Neural progenitor cell (in vitro differentiated cells): ENCODE measurements around the gene PUM1. TPM values are rescaled to one million over a fixed set of nuclear protein-coding genes. Genes with fewer than 3 reads are reported as not detected.
"Not testable (repeated sequence)": the region's sequence is repeated elsewhere in the genome, so short reads cannot be mapped to it uniquely, and the experiment has no call there.

ENCODE experiments used
- DNase-seq: peaks from one replicate; pipeline ENCODE4 v3.0.0-alpha.2; 2016; ENCODE audit warnings: low spot score
- H2AFZ ChIP-seq: fragments of 200-600 bp; sonication (generic); replicated peaks from 2 replicates; pipeline ENCODE4 v1.6.1; 2016; ENCODE audit warnings: antibody characterized with exemption
- H3F3A ChIP-seq: fragments of 200-600 bp; sonication (generic); 2 replicates; pipeline ENCODE4 v1.6.1; 2016; ENCODE audit warnings: antibody characterized with exemption, low read depth
- H3K27ac ChIP-seq: fragments of 200-600 bp; sonication (generic); 2 replicates; pipeline ENCODE4 v1.5.1; 2016; ENCODE audit warnings: mild to moderate bottlenecking
- H3K27me3 ChIP-seq: fragments of 200-600 bp; sonication (generic); 2 replicates; pipeline ENCODE4 v1.6.1; 2016; ENCODE audit warnings: mild to moderate bottlenecking, moderate library complexity
- H3K36me3 ChIP-seq: fragments of 200-600 bp; sonication (generic); 2 replicates; pipeline ENCODE4 v1.5.1; 2016
- H3K4me1 ChIP-seq: fragments of 200-600 bp; sonication (generic); 2 replicates; pipeline ENCODE4 v1.6.1; 2016; ENCODE audit warnings: mixed run types
- H3K4me2 ChIP-seq: fragments of 200-600 bp; sonication (generic); 2 replicates; pipeline ENCODE4 v1.6.1; 2016
- H3K4me3 ChIP-seq: fragments of 200-600 bp; sonication (generic); 2 replicates; pipeline ENCODE4 v1.5.1; 2016
- H3K79me2 ChIP-seq: fragments of 200-600 bp; sonication (generic); 2 replicates; pipeline ENCODE4 v1.6.1; 2016; ENCODE audit warnings: low read depth
- H3K9ac ChIP-seq: fragments of 200-600 bp; sonication (generic); 2 replicates; pipeline ENCODE4 v1.6.1; 2016
- H3K9me3 ChIP-seq: fragments of 200-600 bp; sonication (generic); 2 replicates; pipeline ENCODE4 v1.5.1; 2016; ENCODE audit warnings: low read depth
- H4K20me1 ChIP-seq: fragments of 200-600 bp; sonication (generic); 2 replicates; pipeline ENCODE4 v1.6.1; 2016; ENCODE audit warnings: low read depth
- H3K27ac Mint-ChIP-seq: 3 replicates; pipeline ENCODE4 v1.8.0; 2021; ENCODE audit warnings: mixed read lengths
- H3K27me3 Mint-ChIP-seq: 2 replicates; pipeline ENCODE4 v1.8.0; 2022; ENCODE audit warnings: low read depth, mild to moderate bottlenecking, inconsistent platforms, moderate library complexity, mixed read lengths; ENCODE audit not compliant: insufficient read depth
- H3K36me3 Mint-ChIP-seq: 3 replicates; pipeline ENCODE4 v1.8.0; 2021; ENCODE audit warnings: mixed read lengths
- H3K4me1 Mint-ChIP-seq: 3 replicates; pipeline ENCODE4 v1.8.0; 2021; ENCODE audit warnings: mixed read lengths
- H3K4me3 Mint-ChIP-seq: 3 replicates; pipeline ENCODE4 v1.8.0; 2021; ENCODE audit warnings: mild to moderate bottlenecking, moderate library complexity, mixed read lengths
- H3K9me3 Mint-ChIP-seq: 3 replicates; pipeline ENCODE4 v1.8.0; 2020; ENCODE audit warnings: mixed read lengths
- CTCF ChIP-seq: fragments of 200-600 bp; sonication (generic); IDR thresholded peaks from 2 replicates; pipeline ENCODE4 v1.5.1; 2017; ENCODE audit warnings: antibody characterized with exemption, mild to moderate bottlenecking
- EZH2 ChIP-seq: fragments of 200-600 bp; sonication (generic); IDR thresholded peaks from 2 replicates; pipeline ENCODE4 v1.6.1; 2017; ENCODE audit warnings: antibody characterized with exemption, mild to moderate bottlenecking, moderate library complexity
- EZH2phosphoT487 ChIP-seq: fragments of 200-600 bp; sonication (generic); IDR thresholded peaks from 2 replicates; pipeline ENCODE4 v1.6.1; 2017; ENCODE audit warnings: antibody characterized with exemption
- total RNA-seq: library from RNA; depleted of rRNA; stranded (reverse); fragments of >200 nt; gene quantifications from 2 replicates; pipeline ENCODE4 v1.2.3, GENCODE V29; 2015; ENCODE audit warnings: low replicate concordance

The PUM1 gene
- total RNA-seq, 1 donor from 2014 or later = 130 TPM

- Mint-ChIP-seq H3K27ac (no peak overlapping the region), H3K36me3 (peaks cover 50% of the 10 kb centered on the region)
- DNase-seq = no peak
Observed at GRCh38 chr1:30952098-30952497, 113.4 kb downstream of the PUM1 start.

GRCh38 chr1:30950700-30951099 lies 114.8 kb downstream of the PUM1 start:
- H3K27ac ChIP-seq = no peak overlapping the region
- peaks cover 45% of the 10 kb centered on the region for H3K36me3 Mint-ChIP-seq
- H3K4me1 Mint-ChIP-seq = peaks cover 5% of the 10 kb centered on the region
- H2AFZ ChIP-seq = no peak overlapping the region
- H3K4me2 ChIP-seq = no peak overlapping the region
- no peak overlapping the region for H3K4me3 ChIP-seq
- no peak overlapping the region for H3K9ac ChIP-seq
- no peak for DNase-seq
- H3K36me3 ChIP-seq = peaks cover 39% of the 10 kb centered on the region
- H4K20me1 ChIP-seq = peaks cover 73% of the 10 kb centered on the region
- H3K4me1 ChIP-seq = no peaks in the 10 kb centered on the region
- peaks cover 14% of the 10 kb centered on the region for H3F3A ChIP-seq
- no peaks in the 10 kb centered on the region for H3K9me3 Mint-ChIP-seq
- H3K79me2 ChIP-seq = peaks cover 86% of the 10 kb centered on the region
- H3K27ac Mint-ChIP-seq = no peak overlapping the region
- no peak overlapping the region for H3K4me3 Mint-ChIP-seq
- H3K9me3 ChIP-seq = no peaks in the 10 kb centered on the region
- TF ChIP-seq EZH2 (no peak), CTCF (no peak), EZH2phosphoT487 (no peak)
- no peaks in the 10 kb centered on the region for H3K27me3 Mint-ChIP-seq
- H3K27me3 ChIP-seq = no peaks in the 10 kb centered on the region

More at GRCh38 chr1:30952098-30952497, 113.4 kb downstream of the PUM1 start:
- Histone ChIP-seq H3K36me3 (peaks cover 35% of the 10 kb centered on the region), H2AFZ (no peak overlapping the region), H3K4me1 (no peaks in the 10 kb centered on the region), H3K27me3 (no peaks in the 10 kb centered on the region), H3K79me2 (peaks cover 86% of the 10 kb centered on the region), H3K9ac (no peak overlapping the region), H3F3A (peaks cover 8% of the 10 kb centered on the region), H3K27ac (no peak overlapping the region), H4K20me1 (peaks cover 74% of the 10 kb centered on the region), H3K4me2 (no peak overlapping the region), H3K9me3 (no peaks in the 10 kb centered on the region), H3K4me3 (no peak overlapping the region)
- Mint-ChIP-seq H3K4me3 (no peak overlapping the region), H3K9me3 (no peaks in the 10 kb centered on the region), H3K27me3 (peaks cover 2% of the 10 kb centered on the region), H3K4me1 (peaks cover 5% of the 10 kb centered on the region)
- no peak for TF ChIP-seq EZH2
- no peak for TF ChIP-seq CTCF
- no peak for TF ChIP-seq EZH2phosphoT487

- Mint-ChIP-seq H3K4me3 (no peak overlapping the region), H3K27me3 (no peaks in the 10 kb centered on the region), H3K27ac (no peak overlapping the region), H3K9me3 (no peaks in the 10 kb centered on the region), H3K4me1 (peaks cover 5% of the 10 kb centered on the region), H3K36me3 (peaks cover 49% of the 10 kb centered on the region)
- H3F3A ChIP-seq = peaks cover 19% of the 10 kb centered on the region
- H3K4me1 ChIP-seq = no peaks in the 10 kb centered on the region
- H3K27ac ChIP-seq = no peak overlapping the region
- no peak overlapping the region for H3K9ac ChIP-seq
- H3K27me3 ChIP-seq = no peaks in the 10 kb centered on the region
- H2AFZ ChIP-seq = no peak overlapping the region
- peaks cover 84% of the 10 kb centered on the region for H3K79me2 ChIP-seq
- H3K4me2 ChIP-seq = no peak overlapping the region
- peaks cover 39% of the 10 kb centered on the region for H3K36me3 ChIP-seq
- TF ChIP-seq EZH2 (no peak), CTCF (no peak), EZH2phosphoT487 (no peak)
- H3K9me3 ChIP-seq = no peaks in the 10 kb centered on the region
- no peak for DNase-seq
- H3K4me3 ChIP-seq = no peak overlapping the region
- peaks cover 72% of the 10 kb centered on the region for H4K20me1 ChIP-seq
Observed at GRCh38 chr1:30950053-30950452, 115.5 kb downstream of the PUM1 start.

GRCh38 chr1:30949487-30949838 lies 116.1 kb downstream of the PUM1 start:
- peaks cover 19% of the 10 kb centered on the region for H3F3A ChIP-seq
- H3K27ac ChIP-seq, H3K9ac ChIP-seq, H3K9me3 Mint-ChIP-seq, H3K4me1 Mint-ChIP-seq, H3K27ac Mint-ChIP-seq, H3K4me3 Mint-ChIP-seq, H3K4me2 ChIP-seq, H3K9me3 ChIP-seq, H2AFZ ChIP-seq, H3K27me3 Mint-ChIP-seq, DNase-seq, H3K27me3 ChIP-seq, H3K4me1 ChIP-seq, H3K4me3 ChIP-seq: not testable (repeated sequence)
- H3K36me3 Mint-ChIP-seq = peaks cover 50% of the 10 kb centered on the region
- H4K20me1 ChIP-seq = peaks cover 72% of the 10 kb centered on the region
- H3K79me2 ChIP-seq = peaks cover 85% of the 10 kb centered on the region
- peaks cover 43% of the 10 kb centered on the region for H3K36me3 ChIP-seq

GRCh38 chr1:30948813-30949486 lies 116.6 kb downstream of the PUM1 start:
- not testable (repeated sequence) for H3K9ac ChIP-seq, H3K9me3 Mint-ChIP-seq, H3K27ac ChIP-seq, H3K4me3 ChIP-seq, H3K4me2 ChIP-seq, H3K4me1 Mint-ChIP-seq, H3K4me3 Mint-ChIP-seq, H3K27ac Mint-ChIP-seq, DNase-seq, H2AFZ ChIP-seq, H3K4me1 ChIP-seq, H3K27me3 ChIP-seq, H3K9me3 ChIP-seq, H3K27me3 Mint-ChIP-seq
- Histone ChIP-seq H4K20me1 (peaks cover 73% of the 10 kb centered on the region), H3K79me2 (peaks cover 85% of the 10 kb centered on the region), H3K36me3 (peaks cover 48% of the 10 kb centered on the region), H3F3A (peaks cover 19% of the 10 kb centered on the region)
- H3K36me3 Mint-ChIP-seq = peaks cover 48% of the 10 kb centered on the region
